Left ventricle myocardium inferior (tissue), 1 donor: ENCODE data around the gene F5. TPM values are rescaled to one million over a fixed set of nuclear protein-coding genes. Genes with fewer than 3 reads are reported as not detected.

Experiments used
- DNase-seq: peaks from one replicate; pipeline ENCODE4 v3.0.0-alpha.2; 2020
- H3K27ac ChIP-seq: fragments of 200-600 bp; replicated peaks from 2 replicates; pipeline ENCODE4 v1.8.0; 2021
- H3K27me3 ChIP-seq: fragments of 200-600 bp; 2 replicates; pipeline ENCODE4 v1.8.0; 2021; ENCODE audit warnings: low read depth
- H3K36me3 ChIP-seq: fragments of 200-600 bp; 2 replicates; pipeline ENCODE4 v1.8.0; 2021
- H3K4me1 ChIP-seq: fragments of 200-600 bp; 2 replicates; pipeline ENCODE4 v1.8.0; 2021
- H3K4me3 ChIP-seq: fragments of 200-600 bp; 2 replicates; pipeline ENCODE4 v1.8.0; 2021; ENCODE audit warnings: mild to moderate bottlenecking, moderate library complexity
- H3K9me3 ChIP-seq: fragments of 200-600 bp; replicated peaks from 2 replicates; pipeline ENCODE4 v1.8.0; 2021
- intact Hi-C: fragments of 100-400 bp; cut with micrococcal nuclease; formaldehyde crosslinking; loops from one replicate; pipeline ENCODE4 v1.11.0; 2022
- total RNA-seq: library from RNA; stranded (reverse); fragmentation: NEBNext Ultra II Directional; extraction: Animal tissue kit (Norgen Biotek cat#: 25700); gene quantifications from one replicate; pipeline ENCODE4 v1.2.1, GENCODE V29; 2021
- TF ChIP-seq, protein P1 (sequence below): fragments of 200-600 bp; IDR thresholded peaks from 2 replicates; pipeline ENCODE4 v1.8.0; 2021; ENCODE audit warnings: antibody characterized with exemption, mild to moderate bottlenecking, borderline replicate concordance
- donor health status: DM: no; HTN: yes; CAD: no; lungs with severe emphysema.

Gene F5
- total RNA-seq, 1 donor from 2014 or later, result 14.7 TPM

DNA sequence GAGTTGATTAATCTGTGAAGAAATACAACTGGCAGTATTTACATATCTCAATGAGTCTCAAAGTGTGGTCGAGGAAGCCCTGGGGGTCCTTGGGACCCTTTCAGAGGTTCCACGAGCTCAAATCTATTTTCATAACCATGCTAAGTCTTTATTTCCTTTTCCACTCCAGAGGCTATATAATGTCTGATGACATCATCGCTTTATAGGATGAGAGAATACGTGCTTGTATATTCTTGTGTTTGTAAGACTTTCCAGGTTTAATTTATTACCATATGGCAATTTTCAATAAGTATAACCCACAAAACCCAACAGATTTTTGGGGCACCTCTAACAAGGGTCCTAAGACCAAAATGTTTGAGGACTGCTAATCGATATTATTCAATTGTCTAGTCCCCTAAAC, 99.1 kb downstream of the F5 start:
- no peaks in the 10 kb centered on the region for H3K36me3 ChIP-seq
- peak overlapping the region; percentile 97 for H3K27ac ChIP-seq
- no peaks in the 10 kb centered on the region for H3K9me3 ChIP-seq
- intact Hi-C loops, result no loop called here
- DNase-seq, result no peak
- no peaks in the 10 kb centered on the region for H3K27me3 ChIP-seq
- peaks cover 55% of the 10 kb centered on the region for H3K4me1 ChIP-seq
- peak overlapping the region; percentile 84 for H3K4me3 ChIP-seq
- TF ChIP-seq, protein P1, sequence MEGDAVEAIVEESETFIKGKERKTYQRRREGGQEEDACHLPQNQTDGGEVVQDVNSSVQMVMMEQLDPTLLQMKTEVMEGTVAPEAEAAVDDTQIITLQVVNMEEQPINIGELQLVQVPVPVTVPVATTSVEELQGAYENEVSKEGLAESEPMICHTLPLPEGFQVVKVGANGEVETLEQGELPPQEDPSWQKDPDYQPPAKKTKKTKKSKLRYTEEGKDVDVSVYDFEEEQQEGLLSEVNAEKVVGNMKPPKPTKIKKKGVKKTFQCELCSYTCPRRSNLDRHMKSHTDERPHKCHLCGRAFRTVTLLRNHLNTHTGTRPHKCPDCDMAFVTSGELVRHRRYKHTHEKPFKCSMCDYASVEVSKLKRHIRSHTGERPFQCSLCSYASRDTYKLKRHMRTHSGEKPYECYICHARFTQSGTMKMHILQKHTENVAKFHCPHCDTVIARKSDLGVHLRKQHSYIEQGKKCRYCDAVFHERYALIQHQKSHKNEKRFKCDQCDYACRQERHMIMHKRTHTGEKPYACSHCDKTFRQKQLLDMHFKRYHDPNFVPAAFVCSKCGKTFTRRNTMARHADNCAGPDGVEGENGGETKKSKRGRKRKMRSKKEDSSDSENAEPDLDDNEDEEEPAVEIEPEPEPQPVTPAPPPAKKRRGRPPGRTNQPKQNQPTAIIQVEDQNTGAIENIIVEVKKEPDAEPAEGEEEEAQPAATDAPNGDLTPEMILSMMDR, result no peak

DNA sequence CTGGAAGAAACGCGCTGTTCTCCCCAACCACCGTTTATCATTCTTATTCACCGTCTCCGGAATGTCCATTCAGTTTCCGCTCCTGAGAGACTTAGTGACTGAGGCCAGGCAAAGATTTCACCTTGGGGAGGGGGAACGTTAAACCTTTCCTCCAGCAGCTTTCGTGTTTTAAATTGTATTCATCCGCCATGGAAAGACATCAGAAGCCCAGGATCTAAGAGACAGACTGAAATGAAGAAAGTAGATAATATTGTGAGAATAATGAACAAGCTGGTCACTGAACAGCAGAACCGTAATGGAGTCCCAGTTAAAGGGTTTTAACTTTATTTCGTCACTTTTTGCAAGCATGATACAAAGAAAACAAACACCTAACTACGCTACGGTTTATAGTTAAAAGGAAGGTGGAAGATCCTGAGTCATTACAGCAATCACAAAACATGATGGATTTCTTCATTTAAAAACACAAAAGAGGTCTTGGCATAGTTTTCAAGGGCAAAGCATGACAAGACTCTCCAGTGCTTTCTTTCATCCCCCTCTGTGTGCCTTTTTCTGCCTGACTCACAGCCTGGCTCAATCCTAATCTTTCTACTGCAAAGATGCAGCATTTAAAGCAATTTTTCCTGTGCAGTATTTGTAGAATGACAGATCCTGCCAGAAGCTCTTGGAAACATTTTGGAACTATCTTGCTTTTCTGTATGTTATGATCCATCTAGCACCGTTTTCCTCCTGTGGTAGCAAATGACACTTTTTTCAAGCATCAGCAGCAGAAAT, 99.8 kb downstream of the F5 start:
- no peak for DNase-seq
- TF ChIP-seq, protein P1, result no peak
- no peaks in the 10 kb centered on the region for H3K27me3 ChIP-seq
- H3K4me1 ChIP-seq, result peaks cover 61% of the 10 kb centered on the region
- H3K27ac ChIP-seq, result peak overlapping the region; percentile 97
- no peaks in the 10 kb centered on the region for H3K9me3 ChIP-seq
- H3K4me3 ChIP-seq, result peak overlapping the region; percentile 84
- H3K36me3 ChIP-seq, result no peaks in the 10 kb centered on the region
- intact Hi-C loops, result no loop called here

DNA sequence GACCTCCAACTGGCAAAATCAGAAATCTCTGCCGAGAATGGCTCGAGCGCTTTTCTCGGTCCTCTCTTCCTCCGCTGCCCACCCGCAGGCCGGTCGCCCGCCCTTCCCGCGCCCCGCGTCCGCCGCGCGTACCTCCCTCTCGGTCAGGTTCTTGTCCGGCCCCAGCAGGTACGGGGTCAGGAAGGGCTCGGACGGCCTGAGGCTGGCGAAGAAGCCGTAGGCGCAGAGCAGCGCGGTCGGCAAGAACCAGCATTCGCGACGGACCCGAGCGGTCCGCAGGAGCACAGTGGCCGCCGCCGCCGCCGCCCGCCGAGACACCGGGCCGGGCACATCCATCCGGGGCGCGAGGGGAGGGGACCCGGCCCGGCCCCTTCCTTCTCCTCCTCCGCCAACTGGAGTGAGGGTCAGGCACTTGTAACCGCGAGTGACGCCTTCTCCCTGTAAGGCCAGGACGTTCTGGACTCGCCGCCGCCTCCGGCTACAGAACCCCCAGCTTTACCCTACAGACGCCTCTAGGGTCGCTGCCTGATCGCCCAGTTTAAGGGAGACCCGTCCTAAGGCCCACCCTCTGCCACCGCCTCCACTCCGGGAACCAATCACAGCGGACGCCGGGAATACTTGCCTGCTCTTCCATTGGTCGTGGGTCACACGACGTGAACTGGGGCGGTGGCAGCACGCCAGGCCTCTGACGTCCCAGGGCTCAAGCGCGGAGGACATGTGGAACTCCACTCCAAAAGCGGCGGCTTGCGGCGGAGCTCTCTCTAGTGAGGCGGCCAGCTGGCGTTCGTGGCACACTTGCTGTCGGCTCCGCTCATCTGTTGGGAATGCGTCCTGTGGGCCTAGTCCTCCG, 100.6 kb downstream of the F5 start, which contains the start of gene SLC19A2:
Gene SLC19A2, minus strand, starts transcription at position 514 of the 850 bp plus-strand sequence. Its CDS starts 178 bp downstream, at position 336.
- H3K36me3 ChIP-seq, result no peaks in the 10 kb centered on the region
- DNase-seq, result peak; percentile 100
- H3K9me3 ChIP-seq, result no peaks in the 10 kb centered on the region
- no peaks in the 10 kb centered on the region for H3K27me3 ChIP-seq
- H3K4me3 ChIP-seq, result peak within 1 kb of the TSS; percentile 84
- intact Hi-C loops, result no loop called here
- peak within 1 kb of the TSS; percentile 97 for H3K27ac ChIP-seq
- H3K4me1 ChIP-seq, result peaks cover 69% of the 10 kb centered on the region
- TF ChIP-seq, protein P1, result peak; percentile 55

DNA sequence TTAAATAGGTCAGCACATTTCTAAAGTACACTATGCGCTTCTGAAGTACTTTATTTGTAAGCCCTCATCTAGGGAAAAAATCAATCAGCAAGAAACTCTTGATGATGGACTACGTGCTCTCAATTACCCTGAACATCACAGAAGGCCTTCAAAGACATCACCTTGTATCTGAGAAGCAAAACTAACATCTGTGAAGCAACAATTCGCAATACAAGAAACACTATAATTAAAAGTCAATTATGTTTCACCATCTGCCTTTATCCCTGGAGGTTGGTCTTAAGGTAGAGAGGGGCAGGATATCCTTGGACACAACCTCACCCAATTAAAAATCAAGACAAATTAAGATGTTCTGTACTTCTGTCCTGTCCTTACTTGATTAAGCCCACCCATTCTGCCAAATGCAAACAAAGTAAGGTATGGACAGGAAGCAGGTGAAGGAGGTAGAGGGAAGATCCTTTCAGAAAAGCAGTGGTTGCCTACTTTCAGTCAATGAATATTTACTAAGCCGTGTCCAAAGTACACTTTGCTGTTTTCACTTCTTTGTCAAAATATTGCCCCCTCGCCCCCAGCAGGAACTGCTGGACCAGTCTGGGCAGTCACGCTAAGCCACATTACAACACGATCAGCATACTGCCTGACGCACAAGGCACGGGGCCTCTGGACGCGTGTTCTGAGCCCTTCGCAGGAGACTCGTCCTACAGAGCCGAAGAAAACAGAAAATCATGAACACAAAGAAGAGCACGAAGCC, 101.4 kb downstream of the F5 start:
- H3K9me3 ChIP-seq, result no peaks in the 10 kb centered on the region
- H3K4me1 ChIP-seq, result peaks cover 77% of the 10 kb centered on the region

More for the DNA sequence above, 101.4 kb downstream of the F5 start:
- intact Hi-C loops, result no loop called here
- Histone ChIP-seq H3K4me3 (peak overlapping the region; percentile 84), H3K36me3 (no peaks in the 10 kb centered on the region), H3K27me3 (no peaks in the 10 kb centered on the region), H3K27ac (peak overlapping the region; percentile 97)
- TF ChIP-seq, protein P1, result no peak
- DNase-seq, result peak; percentile 33
